BJ (cell line): Measurements from ENCODE around the gene LZTR1. TPM values are rescaled to one million over a fixed set of nuclear protein-coding genes. Genes with fewer than 3 reads are reported as not detected.
"Not testable (repeated sequence)": the region's sequence is repeated elsewhere in the genome, so short reads cannot be mapped to it uniquely, and the experiment has no call there.

Experiments used
- CTCF ChIA-PET: fragments of 350-600 bp; formaldehyde crosslinking; extraction: SDS; loops from one replicate; lab custom pipeline; 2021; ENCODE audit warnings: antibody characterized with exemption, inconsistent platforms; lab: Yijun Ruan, JAX
- POLR2A ChIA-PET: fragments of 300-600 bp; sonication (Branson Sonifier 250); formaldehyde crosslinking; extraction: SDS; loops from one replicate; lab custom pipeline; 2021; ENCODE audit warnings: antibody characterized with exemption; lab: Charles Lee
- DNase-seq: peaks from one replicate; pipeline ENCODE4 v3.0.0-alpha.2; 2011; ENCODE audit warnings: low read depth
- H3K27me3 ChIP-seq: 2 replicates; pipeline ENCODE4 v1.6.0; 2011; ENCODE audit warnings: low read length; ENCODE audit not compliant: control insufficient read depth, insufficient read depth
- H3K36me3 ChIP-seq: 2 replicates; pipeline ENCODE4 v1.5.1; 2011; ENCODE audit warnings: low read length; ENCODE audit not compliant: control insufficient read depth, insufficient read depth
- H3K4me3 ChIP-seq: 2 replicates; pipeline ENCODE4 v1.5.1; 2011; ENCODE audit warnings: low read depth, mild to moderate bottlenecking, control low read depth, low read length
- CTCF ChIP-seq: IDR thresholded peaks from 2 replicates; pipeline ENCODE4 v1.5.1; 2011; ENCODE audit warnings: low read depth, mild to moderate bottlenecking, control low read depth, inconsistent platforms, low read length, moderate library complexity; ENCODE audit not compliant: insufficient read depth
- polyA plus RNA-seq: library from polyadenylated mRNA; depleted of rRNA; stranded (reverse); fragments of >200 nt; gene quantifications from 2 replicates; pipeline ENCODE4 v1.2.3, GENCODE V29; 2011

Gene LZTR1
- polyA plus RNA-seq, 1 experiment: 45.9 TPM

GRCh38 chr22:20937794-20938671, 44.1 kb upstream of the LZTR1 start:
- H3K36me3 ChIP-seq: peaks cover 8% of the 10 kb centered on the region
- POLR2A ChIA-PET: interaction anchor here (0.5 kb wide), 1 partner anchor 9 kb away, joined by 5 read pairs; no protein-coding TSS in a partner anchor
- CTCF ChIA-PET: interaction anchor here (0.8 to 2.1 kb wide), 3 partner anchors 17 to 21 kb away, joined by 3 to 6 read pairs (median 3); partner anchors contain the start of gene CRKL
- DNase-seq: no peak
- H3K4me3 ChIP-seq: no peak overlapping the region
- no peaks in the 10 kb centered on the region for H3K27me3 ChIP-seq
- no peak for TF ChIP-seq CTCF

- POLR2A ChIA-PET, DNase-seq, H3K36me3 ChIP-seq, H3K4me3 ChIP-seq, H3K27me3 ChIP-seq: not testable (repeated sequence)
- CTCF ChIA-PET: interaction anchor here (1.1 kb wide), 1 partner anchor 18 kb away, joined by 4 read pairs; no protein-coding TSS in a partner anchor
Measured at GRCh38 chr22:20939457-20940185, 42.5 kb upstream of the LZTR1 start.

- ChIA-PET CTCF (no interaction called here), POLR2A (no interaction called here)
- no peak overlapping the region for H3K4me3 ChIP-seq
- H3K27me3 ChIP-seq: no peaks in the 10 kb centered on the region
- DNase-seq: peak; percentile 77
- H3K36me3 ChIP-seq: peaks cover 8% of the 10 kb centered on the region
- no peak for TF ChIP-seq CTCF
Measured at GRCh38 chr22:20940186-20940651, 41.9 kb upstream of the LZTR1 start.

- Histone ChIP-seq H3K36me3 (peaks cover 8% of the 10 kb centered on the region), H3K4me3 (no peak overlapping the region), H3K27me3 (no peaks in the 10 kb centered on the region)
- POLR2A ChIA-PET: no interaction called here
- TF ChIP-seq CTCF: no peak
- no peak for DNase-seq
- CTCF ChIA-PET: no interaction called here
Measured at GRCh38 chr22:20940904-20941385, 41.2 kb upstream of the LZTR1 start.

- CTCF ChIA-PET, H3K36me3 ChIP-seq, H3K4me3 ChIP-seq, H3K27me3 ChIP-seq, DNase-seq: not testable (repeated sequence)
- POLR2A ChIA-PET: interaction anchor here (0.8 kb wide), 1 partner anchor 15 kb away, joined by 3 read pairs; no protein-coding TSS in a partner anchor
Measured at GRCh38 chr22:20942203-20942902, 39.7 kb upstream of the LZTR1 start.
